ENCODE results near the gene BATF.

DNA sequence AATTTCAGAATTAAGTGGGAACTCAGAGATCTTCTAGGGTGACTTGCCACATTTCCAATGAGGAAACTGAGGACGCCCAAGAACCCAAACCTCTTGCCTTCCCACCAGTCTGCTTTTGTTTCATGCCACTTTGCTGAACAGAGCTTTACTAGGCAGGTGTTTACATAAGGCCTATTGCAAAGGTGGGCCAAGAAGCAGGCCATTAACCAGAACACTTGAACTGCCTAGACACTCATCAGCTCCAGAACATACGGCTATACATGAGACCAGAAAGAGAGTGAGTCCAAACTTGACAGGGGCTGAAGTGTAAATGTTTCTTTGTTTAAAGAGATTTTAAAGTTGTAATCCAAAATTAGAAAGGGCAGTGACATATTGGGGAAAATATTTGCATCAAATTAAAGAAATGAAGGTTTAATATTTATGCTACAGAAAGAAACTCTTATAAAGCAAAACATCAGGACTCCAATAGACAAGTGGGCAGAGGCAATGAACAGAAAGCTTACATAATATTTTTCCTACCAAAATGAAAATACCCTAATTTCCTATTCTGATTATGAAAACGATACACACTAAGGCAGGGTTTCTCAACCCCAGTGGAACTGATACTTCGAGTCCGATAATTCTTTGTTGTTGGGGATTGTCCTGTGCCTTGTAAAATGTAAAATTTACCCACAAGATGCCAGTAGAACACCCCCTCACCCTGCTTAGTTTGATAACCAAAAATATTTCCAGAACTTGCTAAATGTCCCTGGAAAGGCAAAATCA, 11.7 kb downstream of the BATF start:
- no peak for TF ChIP-seq POLR2A (IDR thresholded peaks at IDR 0.05)
- TF ChIP-seq, protein P1, sequence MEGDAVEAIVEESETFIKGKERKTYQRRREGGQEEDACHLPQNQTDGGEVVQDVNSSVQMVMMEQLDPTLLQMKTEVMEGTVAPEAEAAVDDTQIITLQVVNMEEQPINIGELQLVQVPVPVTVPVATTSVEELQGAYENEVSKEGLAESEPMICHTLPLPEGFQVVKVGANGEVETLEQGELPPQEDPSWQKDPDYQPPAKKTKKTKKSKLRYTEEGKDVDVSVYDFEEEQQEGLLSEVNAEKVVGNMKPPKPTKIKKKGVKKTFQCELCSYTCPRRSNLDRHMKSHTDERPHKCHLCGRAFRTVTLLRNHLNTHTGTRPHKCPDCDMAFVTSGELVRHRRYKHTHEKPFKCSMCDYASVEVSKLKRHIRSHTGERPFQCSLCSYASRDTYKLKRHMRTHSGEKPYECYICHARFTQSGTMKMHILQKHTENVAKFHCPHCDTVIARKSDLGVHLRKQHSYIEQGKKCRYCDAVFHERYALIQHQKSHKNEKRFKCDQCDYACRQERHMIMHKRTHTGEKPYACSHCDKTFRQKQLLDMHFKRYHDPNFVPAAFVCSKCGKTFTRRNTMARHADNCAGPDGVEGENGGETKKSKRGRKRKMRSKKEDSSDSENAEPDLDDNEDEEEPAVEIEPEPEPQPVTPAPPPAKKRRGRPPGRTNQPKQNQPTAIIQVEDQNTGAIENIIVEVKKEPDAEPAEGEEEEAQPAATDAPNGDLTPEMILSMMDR (IDR thresholded peaks at IDR 0.05), result no peak

Data from Peyer's patch (tissue), 4 donors.